Neural cell (in vitro differentiated cells): Measurements from ENCODE around the gene SLC4A3. TPM values are rescaled to one million over a fixed set of nuclear protein-coding genes. Genes with fewer than 3 reads are reported as not detected.

Experiments used
- H2AFZ ChIP-seq: fragments of 200-600, 300-800 bp; sonication (generic), shearing (Covaris generic); 2 replicates; pipeline ENCODE4 v1.6.0; 2014; ENCODE audit warnings: low read depth, mild to moderate bottlenecking, antibody characterized with exemption, low read length, moderate library complexity
- H3F3A ChIP-seq: fragments of 200-600 bp; shearing (Covaris generic); 2 replicates; pipeline ENCODE4 v1.6.1; 2016; ENCODE audit warnings: mild to moderate bottlenecking, moderate library complexity, mixed read lengths, antibody characterized with exemption, low read length; ENCODE audit not compliant: insufficient read depth, poor library complexity, severe bottlenecking
- H3K27ac ChIP-seq: fragments of 200-600, 300-800 bp; sonication (generic), shearing (Covaris generic); 2 replicates; pipeline ENCODE4 v1.5.1; 2014; ENCODE audit warnings: mild to moderate bottlenecking, low read length, moderate library complexity
- H3K27me3 ChIP-seq: fragments of 300-800, 200-600 bp; sonication (generic), shearing (Covaris generic); 2 replicates; pipeline ENCODE4 v1.6.0; 2014; ENCODE audit warnings: mild to moderate bottlenecking, low read depth, low read length, moderate library complexity; ENCODE audit not compliant: insufficient read depth
- H3K36me3 ChIP-seq: fragments of 300-800, 200-600 bp; sonication (generic), shearing (Covaris generic); 2 replicates; pipeline ENCODE4 v1.5.1; 2014; ENCODE audit warnings: mild to moderate bottlenecking, antibody characterized with exemption, low read length, moderate library complexity; ENCODE audit not compliant: insufficient read depth
- H3K4me2 ChIP-seq: fragments of 300-800, 200-600 bp; sonication (generic), shearing (Covaris generic); 2 replicates; pipeline ENCODE4 v1.6.0; 2014; ENCODE audit warnings: mild to moderate bottlenecking, low read length
- H3K4me3 ChIP-seq: fragments of 300-800, 200-600 bp; sonication (generic), shearing (Covaris generic); 2 replicates; pipeline ENCODE4 v1.5.1; 2014; ENCODE audit warnings: mild to moderate bottlenecking, low read length, moderate library complexity
- H3K79me2 ChIP-seq: fragments of 200-600 bp; shearing (Covaris generic); replicated peaks from 2 replicates; pipeline ENCODE4 v1.6.0; 2014; ENCODE audit warnings: mild to moderate bottlenecking, low read length, moderate library complexity; ENCODE audit not compliant: insufficient read depth
- H3K9ac ChIP-seq: fragments of 300-800, 200-600 bp; sonication (generic), shearing (Covaris generic); 2 replicates; pipeline ENCODE4 v1.6.1; 2016; ENCODE audit warnings: mild to moderate bottlenecking, low read length, mixed read lengths
- H3K9me2 ChIP-seq: fragments of 200-600 bp; shearing (Covaris generic); 2 replicates; pipeline ENCODE4 v1.6.1; 2016; ENCODE audit warnings: mild to moderate bottlenecking, low read length, mixed read lengths; ENCODE audit not compliant: insufficient read depth
- H3K9me3 ChIP-seq: fragments of 200-600, 300-800 bp; sonication (generic), shearing (Covaris generic); 2 replicates; pipeline ENCODE4 v1.6.1; 2016; ENCODE audit warnings: mild to moderate bottlenecking, mixed run types, low read length, moderate library complexity, mixed read lengths
- H4K20me1 ChIP-seq: fragments of 200-600 bp; shearing (Covaris generic); 2 replicates; pipeline ENCODE4 v1.6.1; 2016; ENCODE audit warnings: mild to moderate bottlenecking, mixed run types; ENCODE audit not compliant: insufficient read depth
- EP300 ChIP-seq: fragments of 450-650 bp; conservative IDR thresholded peaks from 2 replicates; pipeline ENCODE4 v1.6.1; 2014; ENCODE audit warnings: antibody characterized with exemption, mild to moderate bottlenecking, moderate library complexity; ENCODE audit not compliant: poor library complexity, severe bottlenecking
- EZH2 ChIP-seq: fragments of 200-600, 300-800 bp; shearing (Covaris generic), sonication (generic); IDR thresholded peaks from 2 replicates; pipeline ENCODE4 v1.6.1; 2014; ENCODE audit warnings: antibody characterized with exemption, low read length, borderline replicate concordance, mild to moderate bottlenecking; ENCODE audit not compliant: insufficient read depth, poor library complexity, severe bottlenecking
- MXI1 ChIP-seq: fragments of 450-650 bp; conservative IDR thresholded peaks from 2 replicates; pipeline ENCODE4 v1.6.1; 2014; ENCODE audit warnings: antibody characterized with exemption, mild to moderate bottlenecking; ENCODE audit not compliant: poor library complexity, severe bottlenecking
- POLR2AphosphoS5 ChIP-seq: IDR thresholded peaks from 2 replicates; pipeline ENCODE4 v1.6.1; 2012
- RAD21 ChIP-seq: fragments of 450-650 bp; conservative IDR thresholded peaks from 2 replicates; pipeline ENCODE4 v1.6.1; 2014; ENCODE audit warnings: antibody characterized with exemption, mild to moderate bottlenecking, moderate library complexity
- SMC3 ChIP-seq: fragments of 450-650 bp; conservative IDR thresholded peaks from 2 replicates; pipeline ENCODE4 v1.6.1; 2014; ENCODE audit warnings: antibody characterized with exemption, mild to moderate bottlenecking, moderate library complexity; ENCODE audit not compliant: poor library complexity
- TAF1 ChIP-seq: IDR thresholded peaks from 2 replicates; pipeline ENCODE4 v1.6.1; 2012; ENCODE audit warnings: low read depth
- polyA plus RNA-seq: library from polyadenylated mRNA; depleted of rRNA; stranded (reverse); fragments of >200 nt; gene quantifications from 2 replicates; pipeline ENCODE4 v1.2.3, GENCODE V29; 2014
- TF ChIP-seq, protein P1 (sequence below): IDR thresholded peaks from 2 replicates; pipeline ENCODE4 v1.6.1; 2012; ENCODE audit warnings: borderline replicate concordance
- TF ChIP-seq, protein P2 (sequence below): fragments of 450-650 bp; IDR thresholded peaks from 2 replicates; pipeline ENCODE4 v1.5.1; 2014; ENCODE audit warnings: antibody characterized with exemption, mild to moderate bottlenecking, moderate library complexity; ENCODE audit not compliant: poor library complexity, severe bottlenecking

The SLC4A3 gene
- polyA plus RNA-seq, 1 donor from 2014 or later = 18.7 TPM

DNA sequence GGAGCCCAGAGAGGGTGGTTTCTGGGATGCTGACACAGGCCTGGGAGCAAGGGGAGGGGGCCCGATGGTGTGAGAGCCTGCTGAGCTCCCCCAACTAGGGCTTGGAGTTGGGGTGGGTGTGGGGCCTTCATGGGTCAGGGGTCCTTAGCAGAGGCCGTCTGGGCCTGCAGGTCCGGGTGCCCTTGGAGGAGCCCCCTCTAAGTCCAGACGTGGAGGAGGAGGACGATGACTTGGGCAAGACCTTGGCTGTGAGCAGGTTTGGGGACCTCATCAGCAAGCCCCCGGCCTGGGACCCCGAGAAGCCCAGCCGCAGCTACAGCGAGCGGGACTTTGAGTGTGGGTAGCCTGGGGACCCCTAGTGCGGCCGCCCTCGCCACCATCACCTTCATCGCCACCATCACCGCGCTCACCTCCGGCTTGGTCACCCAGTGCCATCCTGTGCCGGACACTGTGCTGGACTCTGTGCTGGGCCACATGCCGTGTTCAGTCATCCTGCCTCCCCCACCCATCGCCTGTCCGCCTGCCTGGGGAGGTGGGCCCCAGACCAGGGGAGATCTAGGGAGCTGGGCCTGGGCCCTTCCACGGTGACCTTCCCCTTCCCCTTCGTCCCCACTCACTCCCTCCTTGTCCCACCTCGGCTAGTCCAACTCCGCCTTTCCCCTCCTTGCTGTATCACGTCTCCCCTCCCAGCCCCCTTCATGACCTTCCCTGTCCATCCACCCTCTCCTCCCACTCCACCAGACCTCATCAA lies 980 bp downstream of the SLC4A3 start:
- TF ChIP-seq, protein P1, sequence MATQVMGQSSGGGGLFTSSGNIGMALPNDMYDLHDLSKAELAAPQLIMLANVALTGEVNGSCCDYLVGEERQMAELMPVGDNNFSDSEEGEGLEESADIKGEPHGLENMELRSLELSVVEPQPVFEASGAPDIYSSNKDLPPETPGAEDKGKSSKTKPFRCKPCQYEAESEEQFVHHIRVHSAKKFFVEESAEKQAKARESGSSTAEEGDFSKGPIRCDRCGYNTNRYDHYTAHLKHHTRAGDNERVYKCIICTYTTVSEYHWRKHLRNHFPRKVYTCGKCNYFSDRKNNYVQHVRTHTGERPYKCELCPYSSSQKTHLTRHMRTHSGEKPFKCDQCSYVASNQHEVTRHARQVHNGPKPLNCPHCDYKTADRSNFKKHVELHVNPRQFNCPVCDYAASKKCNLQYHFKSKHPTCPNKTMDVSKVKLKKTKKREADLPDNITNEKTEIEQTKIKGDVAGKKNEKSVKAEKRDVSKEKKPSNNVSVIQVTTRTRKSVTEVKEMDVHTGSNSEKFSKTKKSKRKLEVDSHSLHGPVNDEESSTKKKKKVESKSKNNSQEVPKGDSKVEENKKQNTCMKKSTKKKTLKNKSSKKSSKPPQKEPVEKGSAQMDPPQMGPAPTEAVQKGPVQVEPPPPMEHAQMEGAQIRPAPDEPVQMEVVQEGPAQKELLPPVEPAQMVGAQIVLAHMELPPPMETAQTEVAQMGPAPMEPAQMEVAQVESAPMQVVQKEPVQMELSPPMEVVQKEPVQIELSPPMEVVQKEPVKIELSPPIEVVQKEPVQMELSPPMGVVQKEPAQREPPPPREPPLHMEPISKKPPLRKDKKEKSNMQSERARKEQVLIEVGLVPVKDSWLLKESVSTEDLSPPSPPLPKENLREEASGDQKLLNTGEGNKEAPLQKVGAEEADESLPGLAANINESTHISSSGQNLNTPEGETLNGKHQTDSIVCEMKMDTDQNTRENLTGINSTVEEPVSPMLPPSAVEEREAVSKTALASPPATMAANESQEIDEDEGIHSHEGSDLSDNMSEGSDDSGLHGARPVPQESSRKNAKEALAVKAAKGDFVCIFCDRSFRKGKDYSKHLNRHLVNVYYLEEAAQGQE = no peak
- TF ChIP-seq SMC3 (no peak), TAF1 (no peak), RAD21 (no peak), POLR2AphosphoS5 (no peak), EP300 (no peak), EZH2 (no peak), MXI1 (no peak)
- TF ChIP-seq, protein P2, sequence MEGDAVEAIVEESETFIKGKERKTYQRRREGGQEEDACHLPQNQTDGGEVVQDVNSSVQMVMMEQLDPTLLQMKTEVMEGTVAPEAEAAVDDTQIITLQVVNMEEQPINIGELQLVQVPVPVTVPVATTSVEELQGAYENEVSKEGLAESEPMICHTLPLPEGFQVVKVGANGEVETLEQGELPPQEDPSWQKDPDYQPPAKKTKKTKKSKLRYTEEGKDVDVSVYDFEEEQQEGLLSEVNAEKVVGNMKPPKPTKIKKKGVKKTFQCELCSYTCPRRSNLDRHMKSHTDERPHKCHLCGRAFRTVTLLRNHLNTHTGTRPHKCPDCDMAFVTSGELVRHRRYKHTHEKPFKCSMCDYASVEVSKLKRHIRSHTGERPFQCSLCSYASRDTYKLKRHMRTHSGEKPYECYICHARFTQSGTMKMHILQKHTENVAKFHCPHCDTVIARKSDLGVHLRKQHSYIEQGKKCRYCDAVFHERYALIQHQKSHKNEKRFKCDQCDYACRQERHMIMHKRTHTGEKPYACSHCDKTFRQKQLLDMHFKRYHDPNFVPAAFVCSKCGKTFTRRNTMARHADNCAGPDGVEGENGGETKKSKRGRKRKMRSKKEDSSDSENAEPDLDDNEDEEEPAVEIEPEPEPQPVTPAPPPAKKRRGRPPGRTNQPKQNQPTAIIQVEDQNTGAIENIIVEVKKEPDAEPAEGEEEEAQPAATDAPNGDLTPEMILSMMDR = no peak
- no peak overlapping the region for H3K27ac ChIP-seq
- H3K4me2 ChIP-seq = peak overlapping the region; percentile 41
- H3K9me3 ChIP-seq = no peaks in the 10 kb centered on the region
- no peaks in the 10 kb centered on the region for H3F3A ChIP-seq
- H3K4me3 ChIP-seq = peak overlapping the region; percentile 77
- no peaks in the 10 kb centered on the region for H3K27me3 ChIP-seq
- H2AFZ ChIP-seq = peak overlapping the region; percentile 45
- H3K9me2 ChIP-seq = no peaks in the 10 kb centered on the region
- no peaks in the 10 kb centered on the region for H4K20me1 ChIP-seq
- H3K79me2 ChIP-seq = no peaks in the 10 kb centered on the region
- H3K36me3 ChIP-seq = no peaks in the 10 kb centered on the region
- H3K9ac ChIP-seq = peak overlapping the region; percentile 76

DNA sequence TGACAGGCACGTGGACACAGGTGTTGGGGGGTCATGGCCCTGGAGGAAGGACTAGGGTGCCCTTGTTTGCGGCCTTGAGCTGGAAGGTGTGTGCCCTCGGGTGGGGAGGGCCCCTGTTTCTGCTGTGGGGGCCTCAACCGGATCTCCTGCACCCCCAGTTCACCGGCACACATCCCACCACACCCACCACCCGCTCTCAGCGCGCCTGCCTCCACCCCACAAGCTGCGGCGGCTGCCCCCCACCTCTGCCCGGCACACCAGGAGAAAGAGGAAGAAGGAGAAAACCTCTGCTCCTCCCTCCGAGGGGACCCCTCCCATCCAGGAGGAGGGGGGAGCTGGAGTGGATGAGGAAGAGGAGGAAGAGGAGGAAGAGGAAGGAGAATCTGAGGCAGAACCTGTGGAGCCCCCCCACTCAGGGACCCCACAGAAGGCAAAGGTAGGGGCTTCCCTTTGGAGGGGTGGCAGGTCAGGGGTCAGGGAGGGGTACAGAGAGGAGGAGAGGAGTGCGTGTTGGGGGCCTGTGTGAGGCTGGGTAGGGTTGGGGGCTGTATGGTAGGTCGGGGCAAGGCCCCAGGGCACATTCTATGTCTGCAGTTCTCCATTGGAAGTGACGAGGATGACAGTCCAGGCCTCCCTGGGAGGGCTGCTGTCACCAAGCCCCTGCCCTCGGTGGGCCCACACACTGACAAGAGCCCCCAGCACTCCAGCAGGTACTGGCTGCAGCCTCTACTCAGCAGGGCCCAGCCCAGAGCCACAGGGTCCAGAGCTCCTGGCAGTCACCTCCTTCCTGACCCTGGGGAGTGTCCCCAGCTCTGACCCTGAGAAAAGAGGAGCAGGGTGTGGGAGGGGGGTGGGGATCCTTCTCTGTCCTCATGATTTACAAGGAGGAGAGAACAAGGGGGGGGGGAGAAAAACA lies 1.8 kb downstream of the SLC4A3 start:
- Histone ChIP-seq H3K9me2 (no peaks in the 10 kb centered on the region), H4K20me1 (no peaks in the 10 kb centered on the region), H3F3A (no peaks in the 10 kb centered on the region), H3K4me2 (no peak overlapping the region), H3K27ac (no peak overlapping the region), H3K9ac (no peak overlapping the region), H2AFZ (no peak overlapping the region), H3K27me3 (no peaks in the 10 kb centered on the region), H3K4me3 (peak overlapping the region; percentile 77), H3K9me3 (no peaks in the 10 kb centered on the region), H3K36me3 (no peaks in the 10 kb centered on the region), H3K79me2 (no peaks in the 10 kb centered on the region)
- TF ChIP-seq, protein P1 = no peak
- TF ChIP-seq EP300 (no peak), POLR2AphosphoS5 (no peak), RAD21 (no peak), EZH2 (no peak), MXI1 (no peak), SMC3 (no peak), TAF1 (no peak)
- TF ChIP-seq, protein P2 = no peak
